Measurements from ENCODE around the gene ACTR10.

ACTR10 gene

GRCh38 chr14:58282925-58283593 lies 83.1 kb downstream of the ACTR10 start:
- DNase-seq: no peak

GRCh38 chr14:58283730-58284129 lies 83.8 kb downstream of the ACTR10 start:
- DNase-seq: no peak

- DNase-seq: no peak
Measured at GRCh38 chr14:58285132-58285531, 85.2 kb downstream of the ACTR10 start.

Data from stimulated activated CD8-positive, alpha-beta memory T cell treated with anti-CD3 and anti-CD28 coated beads, Interleukin-4, amount 100 ng/mL, for 48 hours (primary cell).